Left lung (tissue), 10 donors: ENCODE results near the gene NEK7. TPM values are rescaled to one million over a fixed set of nuclear protein-coding genes. Genes with fewer than 3 reads are reported as not detected.

ENCODE experiments used
- ATAC-seq: fragments of 200-7000 bp; cut with Tn5 transposase; one replicate; pipeline ENCODE4 v1.9.1; 2020; ENCODE audit warnings: moderate library complexity
- DNase-seq, 4 donors: peaks; one replicate each; pipeline ENCODE4 v3.0.0-alpha.2; 2013 to 2020
- H3K27ac ChIP-seq, 2 donors: fragments of 200-600 bp; sonication (generic) in 1 of 2; one replicate each; pipeline versions ENCODE4 v1.5.0 to v1.8.0; 2020 to 2021
- H3K27me3 ChIP-seq, 2 donors: fragments of 200-600 bp; sonication (generic) in 1 of 2; one replicate each; pipeline versions ENCODE4 v1.5.0 to v1.8.0; 2020 to 2021
- H3K36me3 ChIP-seq, 2 donors: fragments of 200-600 bp; sonication (generic) in 1 of 2; one replicate each; pipeline versions ENCODE4 v1.5.0 to v1.8.0; 2020 to 2021
- H3K4me1 ChIP-seq, 2 donors: fragments of 200-600 bp; one replicate each; pipeline ENCODE4 v1.8.0; 2021
- H3K4me3 ChIP-seq, 2 donors: fragments of 200-600 bp; sonication (generic) in 1 of 2; one replicate each; pipeline versions ENCODE4 v1.5.0 to v1.8.0; 2020 to 2021; ENCODE audit warnings: mild to moderate bottlenecking in 1 of 2
- H3K9me3 ChIP-seq, 2 donors: fragments of 200-600 bp; sonication (generic) in 1 of 2; one replicate each; pipeline versions ENCODE4 v1.5.0 to v1.8.0; 2020 to 2021
- CTCF ChIP-seq, 2 donors: fragments of 200-600 bp; sonication (generic) in 1 of 2; IDR thresholded peaks; one replicate each; pipeline versions ENCODE4 v1.5.0 to v1.8.0; 2021; ENCODE audit warnings: antibody characterized with exemption in 2 of 2
- intact Hi-C, 2 donors: fragments of 100-400 bp; cut with DNase I; formaldehyde crosslinking; loops; one replicate each; pipeline versions ENCODE4 v1.11.2 to v1.14.2; 2022
- polyA plus RNA-seq, 6 donors: library from polyadenylated mRNA; unstranded; fragments of 120-200 nt; gene quantifications; one replicate each; pipeline ENCODE4 v1.2.1, GENCODE V29; 2013; ENCODE audit not compliant: insufficient read length in 6 of 6
- total RNA-seq, 2 donors: library from RNA; stranded (reverse); fragmentation: NEBNext Ultra II Directional; extraction: Animal tissue kit (Norgen Biotek cat#: 25700); gene quantifications; one replicate each; pipeline ENCODE4 v1.2.1, GENCODE V29; 2021
- donor health status: DM: no; HTN: yes; CAD: no.
- donor health status: DM: no; HTN: no; CAD: no.

The NEK7 gene
- total and polyA plus RNA-seq, 8 donors = 66.9 to 102 (median 76.1) TPM

GRCh38 chr1:198151688-198152087 is 5.1 kb upstream of the NEK7 start:
- Histone ChIP-seq H3K4me3 (no peak overlapping the region), H3K36me3 (no peaks in the 10 kb centered on the region), H3K27me3 (no peaks in the 10 kb centered on the region), H3K4me1 (peaks cover 0 to 14% of the 10 kb centered on the region in 2 donors), H3K9me3 (no peaks in the 10 kb centered on the region), H3K27ac (no peak overlapping the region)
- ATAC-seq (no peak), DNase-seq (no peak)
- intact Hi-C loops = no loop called here
- no peak for TF ChIP-seq CTCF (IDR thresholded peaks at IDR 0.05)

- Histone ChIP-seq H3K9me3 (no peaks in the 10 kb centered on the region), H3K4me3 (no peak overlapping the region), H3K27ac (no peak overlapping the region), H3K36me3 (no peaks in the 10 kb centered on the region), H3K27me3 (no peaks in the 10 kb centered on the region), H3K4me1 (peaks cover 0 to 18% of the 10 kb centered on the region in 2 donors)
- intact Hi-C loops = no loop called here
- DNase-seq = peak in 1 of 4 donors; percentile 45
- no peak for TF ChIP-seq CTCF (IDR thresholded peaks at IDR 0.05)
- ATAC-seq = no peak
Measured at GRCh38 chr1:198153103-198153502, 3.7 kb upstream of the NEK7 start.

- H3K9me3 ChIP-seq = no peaks in the 10 kb centered on the region
- TF ChIP-seq CTCF (IDR thresholded peaks at IDR 0.05) = no peak
- no peak overlapping the region for H3K4me3 ChIP-seq
- ATAC-seq (no peak), DNase-seq (no peak)
- no peak overlapping the region for H3K27ac ChIP-seq
- peaks cover 0 to 23% of the 10 kb centered on the region in 2 donors for H3K4me1 ChIP-seq
- no peaks in the 10 kb centered on the region for H3K27me3 ChIP-seq
- no peaks in the 10 kb centered on the region for H3K36me3 ChIP-seq
- intact Hi-C loops = no loop called here
Measured at GRCh38 chr1:198153804-198154203, 3.0 kb upstream of the NEK7 start.

GRCh38 chr1:198155253-198155652 is 1.5 kb upstream of the NEK7 start:
- ATAC-seq (no peak), DNase-seq (no peak)
- Histone ChIP-seq H3K27ac (no peak overlapping the region), H3K36me3 (no peaks in the 10 kb centered on the region), H3K4me1 (peaks cover 9 to 35% of the 10 kb centered on the region in 2 donors), H3K9me3 (no peaks in the 10 kb centered on the region), H3K4me3 (no peak overlapping the region), H3K27me3 (no peaks in the 10 kb centered on the region)
- intact Hi-C loops = no loop called here
- no peak for TF ChIP-seq CTCF (IDR thresholded peaks at IDR 0.05)

GRCh38 chr1:198156111-198156744 is 570 bp upstream of the NEK7 start:
- H3K27ac ChIP-seq = peak overlapping the region; percentile 94 to 100
- peak; percentile 68 to 74 for TF ChIP-seq CTCF (IDR thresholded peaks at IDR 0.05)
- H3K9me3 ChIP-seq = no peaks in the 10 kb centered on the region
- intact Hi-C loops = no loop called here
- H3K36me3 ChIP-seq = no peaks in the 10 kb centered on the region
- ATAC-seq (peak; percentile 64), DNase-seq (peak in 3 of 4 donors; percentile 54 to 74 (median 59))
- H3K4me1 ChIP-seq = peaks cover 9 to 37% of the 10 kb centered on the region in 2 donors
- H3K4me3 ChIP-seq = peak overlapping the region; percentile 69 to 71
- no peaks in the 10 kb centered on the region for H3K27me3 ChIP-seq
